Calu3 (cell line): Measurements from ENCODE around the gene PRKCG. TPM values are rescaled to one million over a fixed set of nuclear protein-coding genes. Genes with fewer than 3 reads are reported as not detected.

ENCODE experiments used
- BruUV-seq: library from RNA; stranded (reverse); fragments of 400-500 nt; replicated peaks from 2 replicates; lab custom pipeline; 2021; lab: Mats Ljungman, UMichigan
- CTCF ChIA-PET: fragments of 300-600 bp; sonication (Branson Sonifier 250); formaldehyde crosslinking; loops from one replicate; lab custom pipeline; 2022; ENCODE audit warnings: antibody characterized with exemption; lab: Charles Lee
- DNase-seq: peaks from one replicate; pipeline ENCODE4 v3.0.0; 2022
- H3K27ac Mint-ChIP-seq: one replicate; pipeline ENCODE4 v1.8.0; 2022; ENCODE audit warnings: mixed read lengths; ENCODE audit not compliant: unreplicated experiment
- H3K27me3 Mint-ChIP-seq: one replicate; pipeline ENCODE4 v1.8.0; 2022; ENCODE audit warnings: mixed read lengths; ENCODE audit not compliant: unreplicated experiment
- H3K36me3 Mint-ChIP-seq: one replicate; pipeline ENCODE4 v1.8.0; 2022; ENCODE audit warnings: mild to moderate bottlenecking, moderate library complexity, mixed read lengths; ENCODE audit not compliant: insufficient read depth, unreplicated experiment
- H3K4me1 Mint-ChIP-seq: one replicate; pipeline ENCODE4 v1.8.0; 2022; ENCODE audit warnings: mild to moderate bottlenecking, low read depth, mixed read lengths; ENCODE audit not compliant: unreplicated experiment
- H3K4me3 Mint-ChIP-seq: one replicate; pipeline ENCODE4 v1.8.0; 2022; ENCODE audit warnings: mild to moderate bottlenecking, low read depth, moderate library complexity, mixed read lengths; ENCODE audit not compliant: unreplicated experiment
- H3K9me3 Mint-ChIP-seq: one replicate; pipeline ENCODE4 v1.8.0; 2022; ENCODE audit warnings: low read depth, mixed read lengths; ENCODE audit not compliant: unreplicated experiment
- intact Hi-C: fragments of 100-400 bp; cut with micrococcal nuclease; formaldehyde crosslinking; loops from one replicate; pipeline ENCODE4 v1.10.0; 2022; ENCODE audit not compliant: unreplicated experiment
- total RNA-seq: library from RNA; stranded (reverse); gene quantifications from 2 replicates; pipeline ENCODE4 v1.2.3, GENCODE V29; 2022
- TF ChIP-seq, protein P1 (sequence below): fragments of 200-600 bp; IDR thresholded peaks from one replicate; pipeline ENCODE4 v1.8.0; 2022; ENCODE audit warnings: antibody characterized with exemption; ENCODE audit not compliant: unreplicated experiment

Gene PRKCG
- total RNA-seq, 1 experiment from 2014 or later = 59.6 TPM

DNA sequence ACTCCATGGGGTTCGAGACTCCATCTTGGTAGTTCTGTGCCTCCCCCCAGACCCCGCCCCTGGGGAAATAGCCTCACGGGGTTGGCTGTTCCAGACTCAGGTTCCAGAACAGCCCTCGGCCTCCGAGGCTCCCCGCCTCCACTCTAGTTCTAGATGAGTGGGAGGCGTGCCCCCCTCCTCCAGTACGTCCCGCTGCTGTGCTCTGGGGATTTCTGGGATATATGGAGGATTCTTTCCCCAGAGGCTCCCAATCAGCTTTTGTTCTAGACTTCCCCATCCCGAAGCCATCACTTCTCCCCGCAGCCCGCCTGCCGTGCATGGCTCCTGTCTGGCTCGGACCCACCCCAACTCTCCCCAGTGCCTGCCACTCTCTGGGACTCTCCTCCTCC lies 25.2 kb downstream of the PRKCG start:
- Mint-ChIP-seq H3K9me3 (no peaks in the 10 kb centered on the region), H3K36me3 (peaks cover 26% of the 10 kb centered on the region), H3K27me3 (peaks cover 51% of the 10 kb centered on the region), H3K27ac (peak overlapping the region; percentile 29), H3K4me1 (peaks cover 57% of the 10 kb centered on the region), H3K4me3 (peak overlapping the region; percentile 14)
- CTCF ChIA-PET = interaction anchor here (0.6 to 1.5 kb wide), 2 partner anchors 122 to 123 kb away, joined by 5 to 8 read pairs; no protein-coding TSS in a partner anchor
- intact Hi-C loops = loop anchor here (5.0 kb wide), 2 partner anchors 75 to 115 kb away; no protein-coding TSS in a partner anchor
- TF ChIP-seq, protein P1, sequence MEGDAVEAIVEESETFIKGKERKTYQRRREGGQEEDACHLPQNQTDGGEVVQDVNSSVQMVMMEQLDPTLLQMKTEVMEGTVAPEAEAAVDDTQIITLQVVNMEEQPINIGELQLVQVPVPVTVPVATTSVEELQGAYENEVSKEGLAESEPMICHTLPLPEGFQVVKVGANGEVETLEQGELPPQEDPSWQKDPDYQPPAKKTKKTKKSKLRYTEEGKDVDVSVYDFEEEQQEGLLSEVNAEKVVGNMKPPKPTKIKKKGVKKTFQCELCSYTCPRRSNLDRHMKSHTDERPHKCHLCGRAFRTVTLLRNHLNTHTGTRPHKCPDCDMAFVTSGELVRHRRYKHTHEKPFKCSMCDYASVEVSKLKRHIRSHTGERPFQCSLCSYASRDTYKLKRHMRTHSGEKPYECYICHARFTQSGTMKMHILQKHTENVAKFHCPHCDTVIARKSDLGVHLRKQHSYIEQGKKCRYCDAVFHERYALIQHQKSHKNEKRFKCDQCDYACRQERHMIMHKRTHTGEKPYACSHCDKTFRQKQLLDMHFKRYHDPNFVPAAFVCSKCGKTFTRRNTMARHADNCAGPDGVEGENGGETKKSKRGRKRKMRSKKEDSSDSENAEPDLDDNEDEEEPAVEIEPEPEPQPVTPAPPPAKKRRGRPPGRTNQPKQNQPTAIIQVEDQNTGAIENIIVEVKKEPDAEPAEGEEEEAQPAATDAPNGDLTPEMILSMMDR = no peak
- DNase-seq = no peak
- no TSS peak for BruUV-seq

DNA sequence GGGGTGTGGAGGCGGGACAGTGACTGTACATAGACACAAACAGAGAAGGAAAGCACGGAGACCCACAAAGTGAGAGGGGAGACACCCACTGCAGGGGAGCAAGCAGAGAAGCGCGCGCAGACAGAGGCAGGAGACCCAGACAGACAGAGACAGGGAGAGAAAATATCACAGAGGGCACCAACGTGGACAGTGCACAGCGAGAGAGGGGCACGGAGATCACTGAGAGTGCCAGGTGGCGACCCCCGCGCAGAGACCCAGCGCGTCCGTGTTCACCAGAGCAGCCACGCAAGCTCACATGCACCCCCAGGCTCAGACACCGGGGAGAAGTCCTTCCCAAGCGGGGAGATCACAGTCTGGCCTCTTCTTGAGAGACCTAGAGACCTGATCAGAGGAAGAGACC lies 25.7 kb downstream of the PRKCG start:
- Mint-ChIP-seq H3K27me3 (peaks cover 51% of the 10 kb centered on the region), H3K4me1 (peaks cover 57% of the 10 kb centered on the region), H3K36me3 (peaks cover 23% of the 10 kb centered on the region), H3K4me3 (no peak overlapping the region), H3K27ac (peak overlapping the region; percentile 8), H3K9me3 (no peaks in the 10 kb centered on the region)
- TF ChIP-seq, protein P1 = no peak
- intact Hi-C loops = loop anchor here (5.0 kb wide), 2 partner anchors 75 to 115 kb away; no protein-coding TSS in a partner anchor
- BruUV-seq = no TSS peak
- CTCF ChIA-PET = interaction anchor here (0.7 to 1.5 kb wide), 2 partner anchors 122 to 816 kb away, joined by 3 to 5 read pairs; no protein-coding TSS in a partner anchor
- no peak for DNase-seq

GRCh38 chr19:53908106-53908934 lies 26.3 kb downstream of the PRKCG start:
- Mint-ChIP-seq H3K27ac (no peak overlapping the region), H3K4me1 (peaks cover 57% of the 10 kb centered on the region), H3K9me3 (no peaks in the 10 kb centered on the region), H3K27me3 (peaks cover 51% of the 10 kb centered on the region), H3K4me3 (no peak overlapping the region), H3K36me3 (peaks cover 17% of the 10 kb centered on the region)
- TF ChIP-seq, protein P1 = no peak
- intact Hi-C loops = loop anchor here (5.0 kb wide), 2 partner anchors 74 to 114 kb away; no protein-coding TSS in a partner anchor
- peak; percentile 63 for DNase-seq
- CTCF ChIA-PET = interaction anchor here (0.7 kb wide), 1 partner anchor 817 kb away, joined by 3 read pairs; no protein-coding TSS in a partner anchor
- BruUV-seq = no TSS peak

GRCh38 chr19:53908935-53909415 lies 27.0 kb downstream of the PRKCG start, which contains the start of gene CACNG7:
TSS of gene CACNG7 (plus strand) at chr19:53909278. CDS start at chr19:53912832, 3,554 bp downstream.
- BruUV-seq = no TSS peak
- H3K4me1 Mint-ChIP-seq = peaks cover 57% of the 10 kb centered on the region
- H3K4me3 Mint-ChIP-seq = no peak within 1 kb of the TSS
- no peak within 1 kb of the TSS for H3K27ac Mint-ChIP-seq
- peaks cover 15% of the 10 kb centered on the region for H3K36me3 Mint-ChIP-seq
- TF ChIP-seq, protein P1 = no peak
- H3K27me3 Mint-ChIP-seq = peaks cover 51% of the 10 kb centered on the region
- no peaks in the 10 kb centered on the region for H3K9me3 Mint-ChIP-seq
- CTCF ChIA-PET = no interaction called here
- DNase-seq = no peak
- intact Hi-C loops = loop anchor here (5.0 kb wide), 2 partner anchors 73 to 113 kb away; no protein-coding TSS in a partner anchor
